Measurements from ENCODE around the gene SUPT7L.

GRCh38 chr2:27704342-27704876 lies 41.0 kb upstream of the SUPT7L start:
- TF ChIP-seq CTCF (IDR thresholded peaks at IDR 0.05) (no peak), POLR2AphosphoS5 (IDR thresholded peaks at IDR 0.05; ENCODE audit: low read depth, low read length) (no peak), REST (IDR thresholded peaks at IDR 0.05; ENCODE audit: insufficient read depth in 1 of 2, low read depth in 2 of 2, low read length in 1 of 2) (no peak)

Data from Panc1 (cell line).